SK-N-SH (cell line): ENCODE measurements around the gene NPR1. TPM values are rescaled to one million over a fixed set of nuclear protein-coding genes. Genes with fewer than 3 reads are reported as not detected.

Source experiments
- CTCF ChIA-PET: fragments of 300-600, 350-600 bp; formaldehyde crosslinking; extraction: SDS; loops from one replicate; lab custom pipeline; 2021; lab: Yijun Ruan, JAX
- POLR2A ChIA-PET: fragments of 350-600 bp; sonication (Branson Sonifier 250); formaldehyde crosslinking; extraction: SDS; loops from one replicate; lab custom pipeline; 2020; ENCODE audit warnings: antibody characterized with exemption, inconsistent platforms; lab: Yijun Ruan, JAX
- DNase-seq: peaks from one replicate; pipeline ENCODE4 v3.0.0; 2012
- H2AFZ ChIP-seq: fragments of 200-600 bp; sonication (generic); 2 replicates; pipeline ENCODE4 v1.8.1; 2016; ENCODE audit warnings: antibody characterized with exemption, mild to moderate bottlenecking, low read depth
- H3F3A ChIP-seq: fragments of 200-600 bp; sonication (generic); replicated peaks from 2 replicates; pipeline ENCODE3; 2016; ENCODE audit warnings: antibody characterized with exemption, mild to moderate bottlenecking; ENCODE audit not compliant: insufficient read depth
- H3K27ac ChIP-seq, 2 experiments: fragments of 200-500 bp in 1 of 2; fragments of 200-600 bp in 1 of 2; sonication (Bioruptor generic) in 1 of 2; sonication (generic), shearing (Covaris generic) in 1 of 2; 2 replicates each; pipeline versions ENCODE4 v1.5.1 to v1.6.1; 2014 to 2016; ENCODE audit warnings: low read depth in 2 of 2, inconsistent platforms in 1 of 2, low read length in 1 of 2, mild to moderate bottlenecking in 1 of 2, mixed read lengths in 1 of 2
- H3K27me3 ChIP-seq: fragments of 200-600 bp; sonication (generic), shearing (Covaris generic); 2 replicates; pipeline ENCODE4 v1.6.1; 2016; ENCODE audit warnings: mixed run types; ENCODE audit not compliant: insufficient read depth
- H3K36me3 ChIP-seq, 2 experiments: fragments of 200-500 bp in 1 of 2; fragments of 200-600 bp in 1 of 2; sonication (Bioruptor generic) in 1 of 2; sonication (generic) in 1 of 2; replicated peaks in 1 of 2; 2 replicates each; pipeline versions ENCODE3 to v1.5.1; 2014 to 2016; ENCODE audit warnings: low read length in 1 of 2, mild to moderate bottlenecking in 1 of 2; ENCODE audit not compliant: insufficient read depth in 2 of 2, control insufficient read depth in 1 of 2
- H3K4me1 ChIP-seq, 2 experiments: fragments of 200-500 bp in 1 of 2; fragments of 200-600 bp in 1 of 2; sonication (Bioruptor generic) in 1 of 2; sonication (generic), shearing (Covaris generic) in 1 of 2; 2 replicates each; pipeline versions ENCODE4 v1.5.1 to v1.6.1; 2014 to 2016; ENCODE audit warnings: low read depth in 1 of 2, low read length in 1 of 2, mixed run types in 1 of 2; ENCODE audit not compliant: insufficient read depth in 2 of 2, control insufficient read depth in 1 of 2
- H3K4me2 ChIP-seq: fragments of 200-600 bp; sonication (generic), shearing (Covaris generic); 2 replicates; pipeline ENCODE4 v1.6.1; 2017; ENCODE audit warnings: mixed run types
- H3K4me3 ChIP-seq, 2 experiments: fragments of 200-500 bp in 1 of 2; fragments of 200-600 bp in 1 of 2; sonication (Bioruptor generic) in 1 of 2; sonication (generic), shearing (Covaris generic) in 1 of 2; 2 replicates each; pipeline versions ENCODE4 v1.5.1 to v1.8.1; 2014 to 2016; ENCODE audit warnings: low read depth in 2 of 2, inconsistent platforms in 1 of 2, low read length in 1 of 2, mild to moderate bottlenecking in 1 of 2, mixed read lengths in 1 of 2, moderate library complexity in 1 of 2
- H3K79me2 ChIP-seq: fragments of 200-600 bp; sonication (generic); 2 replicates; pipeline ENCODE4 v1.8.1; 2017; ENCODE audit warnings: mild to moderate bottlenecking; ENCODE audit not compliant: insufficient read depth
- H3K9ac ChIP-seq: fragments of 200-600 bp; sonication (generic); 2 replicates; pipeline ENCODE4 v1.6.1; 2017; ENCODE audit warnings: mixed run types
- H3K9me2 ChIP-seq: fragments of 200-600 bp; sonication (generic); 2 replicates; pipeline ENCODE4 v1.6.1; 2017; ENCODE audit warnings: mixed run types
- H3K9me3 ChIP-seq: fragments of 200-600 bp; sonication (generic); 2 replicates; pipeline ENCODE4 v1.6.1; 2017; ENCODE audit warnings: mixed run types, mild to moderate bottlenecking, moderate library complexity
- H4K20me1 ChIP-seq: fragments of 200-600 bp; sonication (generic); 2 replicates; pipeline ENCODE4 v1.6.1; 2017; ENCODE audit warnings: mild to moderate bottlenecking, mixed run types; ENCODE audit not compliant: insufficient read depth
- EZH2phosphoT487 ChIP-seq: fragments of 200-600 bp; sonication (generic); IDR thresholded peaks from 2 replicates; pipeline ENCODE4 v1.6.1; 2017; ENCODE audit warnings: low read depth, mixed run types, mild to moderate bottlenecking, antibody characterized with exemption, moderate library complexity, borderline replicate concordance
- FOXM1 ChIP-seq: IDR thresholded peaks from 2 replicates; pipeline ENCODE4 v1.4.0; 2012; ENCODE audit warnings: low read depth, mild to moderate bottlenecking
- MEF2A ChIP-seq: IDR thresholded peaks from 2 replicates; pipeline ENCODE4 v1.4.0; 2012; ENCODE audit warnings: low read depth, borderline replicate concordance
- MXI1 ChIP-seq: IDR thresholded peaks from 2 replicates; pipeline ENCODE4 v1.6.1; 2012; ENCODE audit warnings: mild to moderate bottlenecking, low read depth, low read length, improper control_type of control experiment
- PBX3 ChIP-seq: IDR thresholded peaks from 2 replicates; pipeline ENCODE4; 2012
- RCOR1 ChIP-seq: fragments of 150-350 bp; IDR thresholded peaks from 2 replicates; pipeline ENCODE4 v1.6.1; 2017; ENCODE audit warnings: antibody characterized with exemption, low read length
- RFX5 ChIP-seq: IDR thresholded peaks from 2 replicates; pipeline ENCODE4 v1.6.1; 2012; ENCODE audit warnings: mild to moderate bottlenecking, improper control_type of control experiment, low read length
- RXRA ChIP-seq: IDR thresholded peaks from 2 replicates; pipeline ENCODE4 v1.4.0; 2012; ENCODE audit warnings: low read depth, mild to moderate bottlenecking, borderline replicate concordance
- SMC3 ChIP-seq: IDR thresholded peaks from 2 replicates; pipeline ENCODE4 v1.6.1; 2012; ENCODE audit warnings: low read depth, low read length, improper control_type of control experiment
- TAF1 ChIP-seq: IDR thresholded peaks from 2 replicates; pipeline ENCODE4 v1.6.1; 2012; ENCODE audit warnings: low read depth, mild to moderate bottlenecking, low read length, moderate library complexity, borderline replicate concordance
- TCF12 ChIP-seq: IDR thresholded peaks from 2 replicates; pipeline ENCODE4 v1.4.0; 2012
- TEAD4 ChIP-seq: IDR thresholded peaks from 2 replicates; pipeline ENCODE4 v1.4.0; 2012; ENCODE audit warnings: mild to moderate bottlenecking, borderline replicate concordance; ENCODE audit not compliant: insufficient read depth
- ZBTB33 ChIP-seq: IDR thresholded peaks from 2 replicates; pipeline ENCODE4 v1.4.0; 2012; ENCODE audit warnings: low read depth, borderline replicate concordance
- WGBS: methylation state at CpG from one replicate; pipeline ENCODE4 v1.1.6; 2017; ENCODE audit warnings: low lambda C conversion rate; 5-methylcytosine and 5-hydroxymethylcytosine counted together
- polyA plus RNA-seq, 3 experiments: library from polyadenylated mRNA; depleted of rRNA; stranded (reverse); fragments of >200 nt; gene quantifications; 2 replicates each; pipeline ENCODE4 v1.2.3, GENCODE V29; 2012
- TF ChIP-seq, protein P1 (sequence below): fragments of 200-600 bp; sonication (generic); IDR thresholded peaks from 2 replicates; pipeline ENCODE4 v1.6.1; 2017; ENCODE audit warnings: antibody characterized with exemption, mild to moderate bottlenecking, moderate library complexity
- TF ChIP-seq, protein P2 (sequence below): IDR thresholded peaks from 2 replicates; pipeline ENCODE4 v1.4.0; 2012; ENCODE audit warnings: low read depth, borderline replicate concordance

NPR1 gene
- polyA plus RNA-seq, 1 of the 3 experiments (the other 2 are of a cell fraction), result 0.12 TPM

GRCh38 chr1:153698923-153699714 lies 20.6 kb downstream of the NPR1 start:
- no peaks in the 10 kb centered on the region for H3K27me3 ChIP-seq
- no peaks in the 10 kb centered on the region for H4K20me1 ChIP-seq
- ChIA-PET POLR2A (no interaction called here), CTCF (interaction anchor here (1.7 to 3.2 kb wide), 2 partner anchors 21 to 50 kb away, joined by 7 to 13 read pairs; partner anchors contain the start of gene NPR1)
- H3K4me2 ChIP-seq, result no peak overlapping the region
- no peak overlapping the region for H3K9ac ChIP-seq
- WGBS, result 81% methylated on average over 6 of the region's 6 CpGs
- no peaks in the 10 kb centered on the region for H3K36me3 ChIP-seq
- H3K4me3 ChIP-seq, result no peak overlapping the region
- no peaks in the 10 kb centered on the region for H3K79me2 ChIP-seq
- no peaks in the 10 kb centered on the region for H3K9me3 ChIP-seq
- H3K4me1 ChIP-seq, result peaks cover 0 to 16% of the 10 kb centered on the region in 2 experiments; a peak in 1 of 4 replicates
- H2AFZ ChIP-seq, result peak overlapping the region; percentile 74; the same call in 1 of the 2 replicates
- peaks cover 3% of the 10 kb centered on the region for H3F3A ChIP-seq
- peak; percentile 16 for DNase-seq
- H3K9me2 ChIP-seq, result no peaks in the 10 kb centered on the region
- TF ChIP-seq FOXM1 (no peak), TEAD4 (no peak), RFX5 (no peak), MEF2A (no peak), TCF12 (no peak), MXI1 (no peak), SMC3 (no peak), TAF1 (no peak), RXRA (no peak), ZBTB33 (no peak), RCOR1 (no peak), EZH2phosphoT487 (no peak), PBX3 (no peak)
- TF ChIP-seq, protein P1, sequence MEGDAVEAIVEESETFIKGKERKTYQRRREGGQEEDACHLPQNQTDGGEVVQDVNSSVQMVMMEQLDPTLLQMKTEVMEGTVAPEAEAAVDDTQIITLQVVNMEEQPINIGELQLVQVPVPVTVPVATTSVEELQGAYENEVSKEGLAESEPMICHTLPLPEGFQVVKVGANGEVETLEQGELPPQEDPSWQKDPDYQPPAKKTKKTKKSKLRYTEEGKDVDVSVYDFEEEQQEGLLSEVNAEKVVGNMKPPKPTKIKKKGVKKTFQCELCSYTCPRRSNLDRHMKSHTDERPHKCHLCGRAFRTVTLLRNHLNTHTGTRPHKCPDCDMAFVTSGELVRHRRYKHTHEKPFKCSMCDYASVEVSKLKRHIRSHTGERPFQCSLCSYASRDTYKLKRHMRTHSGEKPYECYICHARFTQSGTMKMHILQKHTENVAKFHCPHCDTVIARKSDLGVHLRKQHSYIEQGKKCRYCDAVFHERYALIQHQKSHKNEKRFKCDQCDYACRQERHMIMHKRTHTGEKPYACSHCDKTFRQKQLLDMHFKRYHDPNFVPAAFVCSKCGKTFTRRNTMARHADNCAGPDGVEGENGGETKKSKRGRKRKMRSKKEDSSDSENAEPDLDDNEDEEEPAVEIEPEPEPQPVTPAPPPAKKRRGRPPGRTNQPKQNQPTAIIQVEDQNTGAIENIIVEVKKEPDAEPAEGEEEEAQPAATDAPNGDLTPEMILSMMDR, result no peak
- TF ChIP-seq, protein P2, sequence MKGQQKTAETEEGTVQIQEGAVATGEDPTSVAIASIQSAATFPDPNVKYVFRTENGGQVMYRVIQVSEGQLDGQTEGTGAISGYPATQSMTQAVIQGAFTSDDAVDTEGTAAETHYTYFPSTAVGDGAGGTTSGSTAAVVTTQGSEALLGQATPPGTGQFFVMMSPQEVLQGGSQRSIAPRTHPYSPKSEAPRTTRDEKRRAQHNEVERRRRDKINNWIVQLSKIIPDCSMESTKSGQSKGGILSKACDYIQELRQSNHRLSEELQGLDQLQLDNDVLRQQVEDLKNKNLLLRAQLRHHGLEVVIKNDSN, result no peak
- H3K27ac ChIP-seq, result no peak overlapping the region
